Cerebellar nuclear complex (tissue), 1 donor: ENCODE measurements around the gene KLC1.
A peak's percentile ranks its signal among the peaks of the same experiment; 100 is the strongest.
"Not testable (repeated sequence)": the region's sequence is repeated elsewhere in the genome, so short reads cannot be mapped to it uniquely, and the experiment has no call there.

Experiments
- DNase-seq, 2 experiments: peaks; one replicate each; lab custom pipeline; 2025; lab: John Stamatoyannopoulos, UW

KLC1 gene

GRCh38 chr14:103691655-103692054, 62.6 kb downstream of the KLC1 start:
- not testable (repeated sequence) for DNase-seq

- no peak for DNase-seq
Measured at GRCh38 chr14:103692159-103692558, 63.1 kb downstream of the KLC1 start.

DNA sequence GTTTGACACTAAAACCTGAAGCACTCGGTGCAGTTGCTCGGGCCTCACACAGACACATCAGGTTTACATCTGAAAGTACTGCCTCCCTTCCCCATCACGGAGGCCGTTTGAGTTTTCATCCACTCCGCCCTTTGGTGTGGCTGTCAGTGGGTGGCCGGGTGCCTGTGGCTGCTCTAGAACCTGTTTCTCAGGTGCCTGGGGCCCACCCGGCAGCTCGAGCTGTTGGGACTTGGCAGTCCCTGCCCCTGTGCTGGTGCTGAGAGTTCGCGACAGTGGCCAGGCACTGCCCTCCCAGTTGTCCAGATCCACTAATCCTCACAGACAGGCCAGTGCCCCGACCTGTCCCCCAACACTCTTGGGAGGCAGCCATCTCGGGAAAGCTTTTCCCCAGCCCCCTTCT, 63.9 kb downstream of the KLC1 start:
- DNase-seq = no peak

DNA sequence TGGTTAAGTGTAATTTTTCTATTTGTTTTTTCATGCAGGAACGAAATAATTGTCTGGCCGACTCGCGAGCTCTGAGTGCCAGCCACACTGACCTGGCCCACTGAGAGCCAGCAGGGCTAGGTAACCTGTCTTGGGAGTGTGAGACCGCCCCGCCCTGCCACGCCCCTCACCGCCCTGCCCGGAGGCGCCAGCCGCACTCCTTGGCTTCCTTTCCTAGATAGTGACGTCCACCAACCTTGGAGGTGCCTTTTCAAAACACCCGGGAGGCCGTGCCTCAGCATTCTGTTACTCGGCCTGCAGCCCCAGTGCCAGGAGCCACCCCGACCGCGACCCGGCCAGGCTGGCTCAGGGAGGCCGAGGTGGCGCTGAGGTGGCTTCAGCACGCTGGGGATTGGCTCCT, 64.5 kb downstream of the KLC1 start:
- no peak for DNase-seq

DNA sequence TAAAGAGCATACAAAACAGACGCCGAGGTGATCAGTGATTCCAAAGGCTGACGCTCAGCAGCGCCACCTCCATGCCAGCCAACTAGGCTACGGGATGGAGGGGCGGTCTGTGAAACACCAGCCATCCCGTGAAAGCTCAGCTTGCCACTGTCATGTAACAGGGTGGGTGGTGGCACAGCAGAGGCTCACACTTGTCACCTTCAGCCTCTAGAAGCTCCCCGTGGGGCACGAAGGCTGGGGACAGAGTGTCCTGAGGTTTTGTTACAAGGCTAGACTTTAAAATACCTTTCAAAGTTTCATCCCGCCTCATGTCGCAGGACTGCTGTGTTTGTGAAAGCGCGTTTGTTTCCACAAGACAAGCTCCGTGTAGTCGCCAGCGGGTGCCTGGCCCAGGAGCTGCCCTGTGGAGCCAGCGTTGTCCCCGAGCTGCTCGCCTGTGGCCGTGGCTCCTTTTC, 65.6 kb downstream of the KLC1 start:
- no peak for DNase-seq

GRCh38 chr14:103695296-103696069, 66.5 kb downstream of the KLC1 start:
- DNase-seq = no peak

DNA sequence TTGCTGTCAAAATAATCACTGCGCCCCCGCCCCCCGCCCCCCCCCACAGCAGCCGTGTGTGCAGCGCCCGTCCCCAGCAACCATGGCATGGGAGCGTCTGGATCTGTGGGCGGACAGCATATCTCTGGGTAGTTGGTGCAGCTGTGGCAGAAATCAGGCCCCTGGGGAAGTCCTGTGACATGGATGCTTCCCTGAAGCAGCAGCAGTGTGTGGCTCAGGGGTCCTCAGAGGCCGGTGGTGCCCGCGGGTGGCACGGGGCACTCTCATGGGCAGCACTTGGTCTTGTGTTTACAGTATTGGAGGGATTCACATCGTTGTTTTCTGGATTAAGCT, 67.0 kb downstream of the KLC1 start:
- DNase-seq = no peak

DNA sequence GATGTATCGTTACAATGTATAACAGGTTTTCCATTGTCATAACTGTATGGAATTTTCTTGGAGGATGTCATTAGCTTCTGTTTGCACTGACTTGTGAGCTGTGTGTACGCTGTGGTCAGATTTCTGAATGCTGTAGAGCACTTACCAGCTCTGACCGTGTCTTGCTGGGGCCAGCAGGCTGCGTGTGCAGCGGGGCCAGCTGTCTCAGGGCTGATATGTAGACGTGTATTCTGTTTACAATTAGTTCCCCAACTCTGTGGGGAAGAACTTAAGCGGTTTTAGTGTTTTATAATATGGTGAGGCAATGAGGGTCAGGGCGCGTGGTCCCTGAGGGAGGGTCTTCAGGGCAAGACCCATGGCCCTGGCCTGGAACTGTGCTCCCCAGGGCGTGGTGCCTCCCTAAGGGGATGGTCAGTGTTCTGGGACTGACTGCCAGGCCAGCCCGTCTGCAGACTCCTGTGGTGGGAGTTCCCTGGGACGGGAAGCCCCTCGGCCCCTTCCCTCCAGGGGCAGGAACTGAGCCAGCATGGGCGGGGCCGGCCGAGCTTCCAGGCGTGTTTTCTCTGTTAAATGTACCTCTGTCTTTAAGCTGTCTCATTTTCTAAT, 67.6 kb downstream of the KLC1 start:
- no peak for DNase-seq

GRCh38 chr14:103697206-103697602, 68.2 kb downstream of the KLC1 start:
- no peak for DNase-seq

- no peak for DNase-seq
Measured at GRCh38 chr14:103697603-103698379, 68.8 kb downstream of the KLC1 start.

- no peak for DNase-seq
Measured at GRCh38 chr14:103698380-103699260, 69.6 kb downstream of the KLC1 start.

DNA sequence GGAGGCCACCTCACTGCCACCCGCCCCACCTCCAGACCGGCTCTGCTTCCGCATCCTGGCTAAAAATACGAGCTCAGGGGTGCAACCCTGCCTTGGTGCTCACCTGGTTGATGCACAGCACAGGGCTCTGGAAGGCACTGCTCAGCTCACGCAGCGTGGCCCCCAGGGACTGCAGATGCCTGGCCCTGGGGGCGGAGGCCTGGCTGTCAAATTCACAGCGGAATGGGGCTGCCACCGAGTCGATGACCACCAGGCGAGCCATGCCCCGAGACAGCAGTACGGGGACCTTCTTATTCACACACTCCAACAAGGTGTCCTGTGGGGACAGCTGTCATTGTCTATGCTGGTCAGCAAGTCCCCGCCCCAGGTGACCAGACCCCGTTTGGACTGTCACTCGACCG, 70.2 kb downstream of the KLC1 start:
- DNase-seq = no peak

- DNase-seq = no peak
Measured at GRCh38 chr14:103699901-103700752, 71.1 kb downstream of the KLC1 start.

DNA sequence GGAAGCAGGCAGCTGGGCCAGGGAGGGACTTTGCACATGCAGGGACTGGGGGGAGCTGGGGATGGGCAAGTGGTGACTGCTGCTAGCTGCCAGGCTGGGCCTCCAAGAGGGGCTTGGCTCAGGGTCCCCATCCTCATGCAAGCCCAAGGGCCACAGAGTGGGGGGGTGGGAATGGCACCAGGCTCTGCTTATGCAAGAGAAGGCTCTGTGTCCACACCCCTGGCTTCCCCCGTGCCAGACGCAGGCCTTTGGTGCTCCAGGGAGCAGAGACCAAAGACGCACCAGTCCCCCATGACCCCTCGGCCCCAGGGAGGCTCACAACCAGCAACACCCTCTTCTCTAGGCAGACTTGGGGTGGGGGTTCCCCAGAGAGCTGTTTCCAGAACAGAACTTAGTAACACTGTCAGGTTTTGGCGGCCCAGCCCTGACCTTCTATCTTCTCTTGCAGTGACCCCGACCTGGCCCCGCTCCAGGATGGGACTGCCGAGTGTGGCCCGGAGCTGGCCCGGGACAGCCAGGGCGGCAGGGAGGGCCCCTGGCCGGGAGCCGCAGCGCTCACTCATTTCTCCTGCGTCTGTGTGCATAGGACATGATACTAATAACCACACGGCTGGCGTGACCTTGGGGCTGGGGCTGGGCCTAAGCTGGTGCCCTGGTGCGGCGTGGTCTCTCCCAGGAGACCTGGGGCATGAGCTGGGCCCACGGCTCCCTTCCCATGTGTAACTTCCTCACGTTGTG, 71.9 kb downstream of the KLC1 start:
- no peak for DNase-seq

DNA sequence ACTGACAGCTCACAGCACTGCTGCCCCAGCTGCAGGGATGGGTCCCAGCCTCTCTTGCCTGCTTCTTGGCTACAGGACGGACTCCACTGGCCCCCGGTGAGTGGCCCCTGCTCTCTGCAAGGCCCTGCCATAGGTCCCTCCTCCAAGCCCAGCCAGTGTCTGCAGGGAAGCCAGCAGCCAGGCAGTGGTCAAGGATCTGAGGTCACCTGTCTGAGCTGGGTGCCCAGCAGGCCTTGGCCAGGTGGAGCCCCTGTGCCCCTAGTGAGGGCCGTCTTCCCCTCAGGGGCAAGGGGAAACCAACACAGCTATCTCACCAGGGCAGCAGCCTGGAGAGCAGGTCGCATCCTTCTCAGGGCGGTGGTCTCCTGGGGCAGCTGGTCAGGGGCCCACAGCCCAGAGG, 73.1 kb downstream of the KLC1 start:
- DNase-seq = no peak

GRCh38 chr14:103702497-103703432, 73.8 kb downstream of the KLC1 start:
- peak; percentile 41 to 64 for DNase-seq

DNA sequence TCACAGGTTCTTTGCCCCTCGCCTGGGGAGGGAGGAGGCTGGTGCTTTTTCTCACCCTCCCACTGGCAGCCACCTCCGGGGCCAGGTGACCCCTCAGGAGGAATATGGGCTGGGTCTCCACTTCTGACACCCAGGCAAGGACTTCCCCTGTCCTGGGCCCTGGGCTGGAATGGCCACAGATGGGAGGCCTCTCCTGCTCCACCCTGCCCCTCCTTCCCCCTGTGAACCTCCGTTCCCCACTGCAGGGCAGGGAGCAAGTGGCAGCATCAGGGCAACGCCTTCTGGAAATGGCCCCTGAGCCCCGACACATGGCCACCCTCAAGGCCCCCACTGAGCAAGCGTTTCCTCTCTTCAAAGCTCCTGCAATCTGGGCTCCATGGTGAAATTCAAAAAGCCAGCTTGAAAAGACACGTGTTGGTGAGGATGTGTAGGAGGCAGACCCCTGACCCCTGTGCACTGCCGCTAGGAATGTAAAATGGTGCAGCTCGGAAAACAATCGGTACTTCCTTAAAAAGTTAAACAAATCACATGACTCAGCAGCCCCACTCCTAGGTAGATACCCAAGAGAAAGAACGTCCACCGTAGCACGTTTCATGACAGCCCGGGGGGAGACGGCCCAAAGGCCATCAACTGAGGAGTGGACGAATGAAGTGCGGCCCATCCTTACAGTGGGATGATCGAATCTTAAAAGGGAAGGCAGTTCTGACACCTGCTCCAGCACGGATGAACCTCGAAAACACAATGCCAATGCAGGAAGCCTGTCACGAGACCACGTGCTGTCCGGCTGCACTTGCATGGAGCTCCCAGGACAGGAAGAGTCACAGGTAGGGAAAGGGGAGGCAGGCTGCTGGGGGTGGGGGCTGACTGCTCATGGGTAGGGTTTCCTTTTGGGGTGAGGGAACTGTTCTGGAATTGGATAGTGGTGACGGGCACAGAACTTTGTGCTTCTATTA, 74.7 kb downstream of the KLC1 start:
- DNase-seq = no peak

- DNase-seq = no peak
Measured at GRCh38 chr14:103704708-103705107, 75.7 kb downstream of the KLC1 start.
